ENCODE measurements around the gene MADCAM1. TPM values are rescaled to one million over a fixed set of nuclear protein-coding genes. Genes with fewer than 3 reads are reported as not detected.

The MADCAM1 gene
- polyA plus RNA-seq, 1 donor = 7.4 TPM

DNA sequence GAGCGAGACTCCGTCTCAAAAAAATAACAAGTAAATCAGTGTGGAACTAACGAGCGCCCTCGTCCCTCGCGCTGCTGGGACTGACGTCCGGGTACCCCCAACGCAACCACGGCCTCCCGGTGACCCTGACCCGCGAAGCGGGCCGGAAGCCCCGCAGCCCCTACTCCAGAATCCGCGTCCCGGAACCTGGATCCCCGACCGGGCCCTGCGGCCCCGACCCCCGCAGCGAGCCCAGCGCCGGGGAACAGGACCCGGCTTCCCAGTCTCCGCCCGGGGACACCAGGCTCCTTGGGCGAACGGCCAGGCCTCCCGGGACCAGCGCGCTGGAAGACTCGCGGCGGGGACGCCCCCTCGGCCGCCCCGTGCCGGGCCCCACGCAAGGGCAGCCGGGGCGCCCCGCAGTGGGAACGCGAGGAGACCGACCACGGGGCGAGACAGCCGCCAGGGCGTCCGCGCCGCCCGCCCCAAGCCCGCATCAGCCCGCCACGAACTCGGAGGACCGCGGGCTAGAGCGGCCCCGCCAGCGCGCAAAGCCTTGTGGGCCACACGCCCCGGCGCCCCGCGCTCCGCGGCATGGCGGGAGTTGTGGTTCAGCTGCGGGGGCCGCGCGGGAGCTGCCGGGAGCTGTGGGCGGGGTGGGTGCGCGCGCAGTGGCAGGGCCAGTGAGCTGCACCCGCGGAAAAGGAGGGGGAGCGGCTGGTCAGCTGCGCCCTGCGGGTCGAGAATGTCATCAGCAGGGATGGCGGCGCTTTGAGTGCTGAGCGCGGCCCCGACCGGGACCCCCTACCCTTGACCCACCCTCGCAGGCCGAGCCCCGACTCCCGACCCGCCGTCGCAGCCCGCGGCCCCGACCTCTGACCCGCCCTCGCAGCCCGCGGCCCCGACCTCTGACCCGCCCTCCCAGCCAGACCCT lies 7.5 kb upstream of the MADCAM1 start:
- peak; percentile 75 for DNase-seq (ENCODE audit: low read depth)

- no peak for DNase-seq (ENCODE audit: low read depth)
These were observed 6.7 kb upstream of the MADCAM1 start for GRCh38 chr19:489418-490196.

DNA sequence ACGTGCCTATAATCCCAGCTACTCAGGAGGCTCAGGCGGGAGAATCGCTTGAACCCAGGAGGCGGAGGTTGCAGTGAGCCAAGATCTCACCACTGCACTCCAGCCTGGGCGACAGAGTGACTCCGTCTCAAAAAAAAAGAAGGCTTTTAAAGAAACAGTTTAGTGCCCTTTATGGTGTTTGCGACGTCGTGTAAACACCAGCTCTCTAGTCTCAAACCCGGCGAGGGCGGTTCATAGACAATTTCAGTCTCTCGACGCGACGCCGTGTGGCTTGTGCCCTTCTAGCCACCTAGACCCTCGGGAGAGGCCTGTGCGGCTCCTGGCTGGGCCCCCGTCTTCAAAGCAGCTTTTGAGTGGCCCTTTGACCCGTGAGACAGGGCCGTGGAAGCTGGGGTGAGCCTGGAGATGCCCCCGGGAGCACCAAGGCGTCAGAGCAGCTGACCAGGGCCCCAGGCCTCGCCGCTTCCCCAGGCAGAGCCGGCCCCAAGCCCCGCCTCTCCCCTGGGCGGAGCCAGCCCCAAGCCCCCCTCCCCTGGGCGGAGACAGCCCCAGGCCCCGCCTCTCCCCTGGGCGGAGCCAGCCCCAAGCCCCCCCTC lies 5.0 kb upstream of the MADCAM1 start:
- no peak for DNase-seq (ENCODE audit: low read depth)

- DNase-seq (ENCODE audit: low read depth) = no peak
These were observed 4.2 kb upstream of the MADCAM1 start for GRCh38 chr19:492091-492531.

DNA sequence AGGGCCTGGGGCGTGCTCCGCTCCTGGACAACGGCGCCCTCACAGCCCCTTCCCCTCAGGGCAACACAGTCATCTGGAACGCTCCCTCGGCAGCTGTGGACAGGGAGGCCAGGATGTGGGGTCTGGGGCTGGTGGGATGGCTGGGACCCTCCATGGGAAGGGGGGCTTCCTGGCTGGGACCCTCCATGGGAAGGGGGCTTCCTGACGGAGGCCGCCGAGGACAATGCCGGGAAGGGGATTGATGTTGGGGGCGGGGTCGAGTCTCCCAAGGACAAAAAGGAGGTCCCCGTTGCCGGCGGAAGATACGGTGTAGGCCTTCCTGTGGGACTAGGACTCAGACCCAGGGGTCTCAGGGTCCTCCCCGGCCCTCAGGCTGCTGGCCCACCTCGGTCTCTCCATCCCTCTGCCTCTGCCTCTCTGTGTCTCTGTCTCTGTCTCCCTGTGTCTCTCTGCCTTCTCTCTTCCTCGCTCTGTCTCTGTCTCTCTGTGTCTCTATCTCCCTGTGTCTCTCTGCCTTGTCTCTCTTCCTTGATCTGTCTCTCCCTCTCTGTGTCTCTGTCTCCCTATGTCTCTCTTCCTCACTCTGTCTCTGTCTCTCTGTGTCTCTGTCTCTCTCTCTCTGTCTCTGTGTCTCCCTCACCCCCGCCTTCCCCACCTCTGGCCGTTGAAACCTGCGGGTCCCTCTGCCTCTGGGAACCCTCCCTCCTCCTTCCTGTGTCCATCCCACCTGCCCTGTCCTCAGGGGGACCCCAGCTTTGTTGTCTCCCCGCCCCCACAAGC lies 2.7 kb upstream of the MADCAM1 start:
- no peak for DNase-seq (ENCODE audit: low read depth)

DNA sequence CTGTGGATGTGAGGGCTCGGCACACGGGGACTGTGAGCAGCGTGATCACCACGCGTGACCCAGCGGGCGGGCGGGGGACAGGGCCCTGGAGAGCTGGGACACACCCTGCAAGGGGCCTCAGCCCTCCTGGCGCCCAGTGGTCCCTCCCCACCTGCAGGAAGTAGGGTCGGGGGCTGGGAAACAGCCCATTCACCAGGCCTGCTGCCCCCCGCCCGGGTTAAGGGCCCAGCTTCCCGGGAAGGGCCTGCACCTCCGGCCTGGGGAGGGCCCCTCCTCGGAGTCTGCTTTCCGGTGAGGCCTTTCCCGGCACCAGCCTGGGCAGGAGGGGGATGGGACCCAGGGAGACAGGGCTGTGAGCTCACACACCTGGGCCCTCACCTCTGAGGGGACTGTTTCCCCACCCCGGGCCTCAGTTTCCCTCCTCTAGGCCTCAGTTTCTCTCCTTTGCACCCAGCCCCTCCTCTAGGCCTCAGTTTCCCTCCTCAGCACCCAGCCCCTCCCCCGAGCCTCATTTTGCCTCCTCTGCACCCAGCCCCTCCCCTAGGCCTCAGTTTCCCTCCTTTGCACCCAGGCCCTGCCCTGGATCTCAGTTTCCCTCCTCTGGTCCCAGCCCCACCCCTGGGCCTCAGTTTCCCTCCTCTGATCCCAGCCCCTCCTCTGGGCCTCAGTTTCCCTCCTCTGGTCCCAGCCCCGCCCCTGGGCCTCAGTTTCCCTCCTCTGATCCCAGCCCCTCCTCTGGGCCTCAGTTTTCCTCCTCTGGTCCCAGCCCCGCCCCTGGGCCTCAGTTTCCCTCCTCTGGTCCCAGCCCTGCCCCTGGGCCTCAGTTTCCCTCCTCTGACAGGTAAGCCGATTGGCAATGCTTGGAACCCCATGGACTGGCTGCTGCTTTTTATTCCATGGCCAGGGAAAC lies 1.9 kb upstream of the MADCAM1 start:
- no peak for DNase-seq (ENCODE audit: low read depth)

- no peak for DNase-seq (ENCODE audit: low read depth)
These were observed 1.2 kb upstream of the MADCAM1 start for GRCh38 chr19:495081-495401.

DNA sequence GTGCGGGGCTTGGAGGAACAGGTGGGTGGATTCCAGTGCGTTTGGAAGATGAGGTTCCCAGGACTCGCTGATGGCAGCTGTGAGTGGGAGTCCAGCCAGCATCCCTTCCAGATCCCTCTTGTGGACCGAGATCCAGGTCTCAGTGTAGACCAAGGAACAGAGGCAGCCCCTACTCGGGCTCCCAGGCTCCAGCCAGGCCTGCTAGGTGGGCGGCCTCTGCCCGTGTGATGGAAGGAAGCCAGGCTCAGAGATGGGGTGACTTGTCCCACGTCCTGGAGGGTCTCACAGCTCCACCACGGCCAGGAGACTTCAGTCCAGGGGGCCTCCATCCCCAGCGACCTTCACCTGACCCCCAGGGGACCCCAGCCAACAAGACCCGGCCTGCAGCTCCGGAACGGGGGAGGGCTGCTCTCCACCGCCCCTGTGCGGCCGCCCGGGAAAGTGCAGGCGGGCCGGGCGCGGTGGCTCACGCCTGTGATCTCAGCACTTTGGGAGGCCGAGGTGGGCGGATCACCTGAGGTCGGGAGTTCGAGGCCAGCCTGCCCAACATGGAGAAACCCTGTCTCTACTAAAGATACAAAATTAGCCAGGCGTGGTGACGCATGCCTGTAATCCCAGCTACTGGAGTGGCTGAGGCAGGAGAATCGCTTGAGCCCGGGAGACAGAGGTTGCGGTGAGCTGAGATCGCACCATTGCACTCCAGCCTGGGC lies 729 bp upstream of the MADCAM1 start:
- no peak for DNase-seq (ENCODE audit: low read depth)

DNA sequence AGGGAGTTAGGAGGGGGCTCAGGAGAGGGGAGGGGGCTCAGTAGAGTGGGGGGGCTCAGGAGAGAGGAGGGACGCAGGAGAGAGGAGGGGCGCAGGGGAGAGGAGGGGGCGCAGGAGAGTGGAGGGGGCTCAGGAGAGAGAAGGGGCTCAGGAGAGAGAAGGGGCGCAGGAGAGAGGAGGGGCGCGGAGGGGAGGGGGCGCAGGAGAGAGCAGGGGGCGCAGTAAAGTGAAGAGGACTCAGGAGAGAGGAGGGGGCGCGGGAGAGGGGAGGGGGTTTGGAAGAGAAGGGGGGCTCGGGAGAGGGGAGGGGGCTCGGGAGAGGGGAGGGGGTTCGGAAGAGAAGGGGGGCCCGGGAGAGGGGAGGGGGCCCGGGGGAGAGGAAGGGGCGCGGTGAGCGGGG lies 700 bp downstream of the MADCAM1 start:
- DNase-seq (ENCODE audit: low read depth) = no peak

DNA sequence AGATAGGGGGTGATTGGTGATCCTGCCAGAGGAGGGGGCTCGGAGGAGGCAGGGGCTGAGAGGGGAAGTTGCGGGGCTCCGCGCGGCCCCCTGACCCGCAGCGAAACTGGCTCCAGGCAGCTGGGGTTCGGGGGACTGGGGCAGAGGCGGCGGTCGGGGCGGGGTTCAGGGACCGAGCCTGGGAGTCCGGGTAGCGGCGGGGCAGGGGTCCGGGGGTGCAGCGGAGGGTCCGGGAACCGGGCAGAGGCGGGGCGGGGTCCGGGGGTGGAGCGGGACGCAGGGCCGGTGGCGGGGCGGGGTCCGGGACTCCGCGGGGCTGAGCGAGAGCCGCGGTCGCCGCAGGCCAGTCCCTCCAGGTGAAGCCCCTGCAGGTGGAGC lies 1.2 kb downstream of the MADCAM1 start:
- DNase-seq (ENCODE audit: low read depth) = no peak

DNA sequence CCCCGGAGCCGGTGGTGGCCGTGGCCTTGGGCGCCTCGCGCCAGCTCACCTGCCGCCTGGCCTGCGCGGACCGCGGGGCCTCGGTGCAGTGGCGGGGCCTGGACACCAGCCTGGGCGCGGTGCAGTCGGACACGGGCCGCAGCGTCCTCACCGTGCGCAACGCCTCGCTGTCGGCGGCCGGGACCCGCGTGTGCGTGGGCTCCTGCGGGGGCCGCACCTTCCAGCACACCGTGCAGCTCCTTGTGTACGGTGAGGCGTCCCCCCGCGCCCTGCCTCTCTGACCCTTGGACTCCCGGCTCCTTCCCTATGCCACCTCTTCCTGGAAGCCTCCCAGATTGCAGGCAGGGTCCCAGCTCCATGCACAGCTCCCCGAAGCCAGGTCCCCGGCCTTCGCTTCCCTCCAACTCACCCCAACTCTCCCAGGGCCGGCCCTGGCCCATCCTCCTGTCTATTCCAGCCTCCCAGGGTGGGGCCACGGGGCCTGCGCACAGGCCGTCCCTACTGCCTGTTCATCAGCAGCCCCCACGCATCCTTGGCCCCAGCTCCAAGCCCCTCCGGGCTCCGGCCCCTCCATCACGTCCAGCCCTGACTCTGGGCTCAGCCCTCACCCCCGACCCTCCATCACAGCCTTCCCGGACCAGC lies 1.7 kb downstream of the MADCAM1 start:
- no peak for DNase-seq (ENCODE audit: low read depth)

GRCh38 chr19:498511-498891 lies 2.2 kb downstream of the MADCAM1 start:
- DNase-seq (ENCODE audit: low read depth) = no peak

GRCh38 chr19:498977-499623 lies 2.8 kb downstream of the MADCAM1 start:
- no peak for DNase-seq (ENCODE audit: low read depth)

DNA sequence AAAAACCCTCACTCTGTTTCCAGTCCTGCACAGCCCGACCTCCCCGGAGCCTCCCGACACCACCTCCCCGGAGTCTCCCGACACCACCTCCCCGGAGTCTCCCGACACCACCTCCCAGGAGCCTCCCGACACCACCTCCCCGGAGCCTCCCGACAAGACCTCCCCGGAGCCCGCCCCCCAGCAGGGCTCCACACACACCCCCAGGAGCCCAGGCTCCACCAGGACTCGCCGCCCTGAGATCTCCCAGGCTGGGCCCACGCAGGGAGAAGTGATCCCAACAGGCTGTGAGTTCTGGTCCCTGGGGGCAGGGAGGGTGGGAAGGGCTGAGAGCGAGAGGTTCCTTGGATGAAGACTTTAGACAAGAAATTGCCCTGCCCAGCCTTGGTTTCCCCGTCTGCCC lies 5.4 kb downstream of the MADCAM1 start:
- DNase-seq (ENCODE audit: low read depth) = no peak

GRCh38 chr19:504616-505015 lies 8.3 kb downstream of the MADCAM1 start:
- DNase-seq (ENCODE audit: low read depth) = no peak

DNA sequence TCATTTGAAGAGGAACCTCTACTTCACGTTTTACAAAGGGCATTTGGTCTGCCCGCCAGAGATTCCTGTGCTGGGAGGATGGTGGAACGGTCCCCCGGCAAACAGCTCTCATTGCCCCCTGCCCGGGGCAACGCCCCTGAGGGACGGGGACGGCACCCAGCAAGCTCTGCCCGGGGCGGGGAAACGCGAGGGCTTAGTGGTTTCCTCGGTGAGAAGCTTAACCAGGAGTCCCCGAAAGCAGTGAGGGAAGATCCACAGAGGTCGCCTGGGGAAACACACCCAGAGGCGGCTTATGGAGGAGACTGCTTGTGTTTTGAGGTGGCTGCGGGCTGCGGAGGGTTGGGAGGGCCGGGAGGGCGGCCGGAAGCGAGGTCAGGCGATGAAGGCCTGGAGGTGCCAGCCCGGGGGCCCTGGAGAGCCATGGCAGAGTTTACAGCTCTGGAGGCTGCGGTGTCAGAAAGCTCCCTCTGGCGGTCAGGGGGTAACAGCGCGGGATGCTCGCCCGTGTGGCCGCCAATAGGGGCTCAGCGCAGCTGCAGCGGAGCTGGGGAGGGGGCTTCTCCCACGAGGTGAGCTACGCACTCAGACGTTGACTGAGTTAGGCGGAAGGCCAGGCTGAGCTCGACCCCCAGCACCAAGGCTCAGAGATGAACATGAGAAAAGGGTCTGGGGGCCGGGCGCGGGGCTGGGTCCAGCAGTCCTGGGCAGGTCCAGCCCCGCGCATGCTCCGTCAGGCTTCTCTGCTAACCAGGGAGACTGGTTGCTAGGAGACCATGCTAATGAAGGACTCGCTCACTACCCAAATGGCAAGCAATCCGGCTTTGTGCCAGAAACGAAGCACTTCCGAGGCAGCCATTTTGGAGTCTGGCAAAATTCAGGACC lies 10.4 kb downstream of the MADCAM1 start:
- DNase-seq (ENCODE audit: low read depth) = peak; percentile 100

- DNase-seq (ENCODE audit: low read depth) = no peak
These were observed 11.3 kb downstream of the MADCAM1 start, which contains the start of gene TPGS1 for GRCh38 chr19:507286-508203. TSS of gene TPGS1 (plus strand) at chr19:507497. CDS start at chr19:507507, 10 bp downstream.
